ENCODE data around the gene SETD6. TPM values are rescaled to one million over a fixed set of nuclear protein-coding genes. Genes with fewer than 3 reads are reported as not detected.

SETD6 gene
- total and polyA plus RNA-seq, 9 of the 15 experiments (the other 6 are each of a cell fraction or from before 2014, with no cell fraction given) = 9.2 to 40.9 (median 19.8) TPM

DNA sequence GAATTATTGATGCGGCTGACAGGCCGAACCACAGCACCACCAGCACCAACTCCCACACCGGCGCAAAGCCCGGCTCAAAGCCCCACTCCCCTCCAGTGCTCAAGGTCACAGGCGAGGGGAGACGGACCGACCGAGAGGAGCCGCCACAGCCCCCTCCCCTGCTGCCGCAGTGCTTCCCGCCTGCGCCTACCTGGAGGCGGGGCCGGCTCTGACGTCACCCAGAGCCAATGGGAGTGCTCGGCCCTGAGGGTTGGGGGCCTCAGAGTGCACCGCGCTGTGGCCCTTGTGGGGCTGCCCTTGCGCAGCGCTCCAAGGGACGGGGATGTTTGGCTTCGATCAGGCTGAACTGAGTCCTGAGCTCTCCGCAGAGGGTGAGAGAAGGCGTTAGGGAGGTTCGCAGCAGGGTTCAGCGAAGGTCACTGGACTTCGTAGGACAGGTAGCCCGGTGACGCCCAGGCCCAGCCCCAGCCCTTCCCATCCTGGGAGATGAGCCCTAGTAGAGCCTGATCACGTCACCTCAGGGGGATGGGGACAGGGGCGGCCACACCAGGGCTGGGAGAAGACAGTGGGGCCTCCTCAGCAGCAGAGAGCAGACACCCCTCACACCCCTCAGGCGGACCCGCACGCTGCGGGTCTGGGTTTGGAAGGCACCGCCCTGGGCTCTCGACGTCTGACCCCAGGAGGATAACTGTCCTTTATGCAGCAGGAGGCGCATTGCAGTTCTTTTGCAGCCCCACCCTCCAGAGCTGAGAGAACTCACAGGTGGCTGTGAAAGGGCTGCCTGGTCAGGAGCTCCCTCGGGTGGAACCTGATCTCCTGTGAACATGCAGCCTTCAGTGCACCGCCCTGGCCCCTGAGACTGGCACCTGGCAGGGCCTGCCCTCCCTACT is 13.8 kb upstream of the SETD6 start (continued):
- TF ChIP-seq MTF1 (CRISPR knock-in tag; IDR thresholded peaks at IDR 0.05; ENCODE audit: borderline replicate concordance) (no peak), NONO (IDR thresholded peaks at IDR 0.05; ENCODE audit: low read depth in 2 of 2, low read length in 1 of 2) (no peak), NR2C2 (CRISPR knock-in tag; IDR thresholded peaks at IDR 0.05) (no peak), NR2C2 (tag; IDR thresholded peaks at IDR 0.05) (no peak), HDGF (IDR thresholded peaks at IDR 0.05) (no peak)
- TF ChIP-seq, protein P1, sequence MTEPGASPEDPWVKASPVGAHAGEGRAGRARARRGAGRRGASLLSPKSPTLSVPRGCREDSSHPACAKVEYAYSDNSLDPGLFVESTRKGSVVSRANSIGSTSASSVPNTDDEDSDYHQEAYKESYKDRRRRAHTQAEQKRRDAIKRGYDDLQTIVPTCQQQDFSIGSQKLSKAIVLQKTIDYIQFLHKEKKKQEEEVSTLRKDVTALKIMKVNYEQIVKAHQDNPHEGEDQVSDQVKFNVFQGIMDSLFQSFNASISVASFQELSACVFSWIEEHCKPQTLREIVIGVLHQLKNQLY (CRISPR knock-in tag; conservative IDR thresholded peaks at IDR 0.05) = no peak

- POLR2A ChIA-PET = interaction anchor here (1.0 kb wide), 1 partner anchor 9 kb away, joined by 3 read pairs; no protein-coding TSS in a partner anchor
- TF ChIP-seq LCOR (CRISPR knock-in tag; IDR thresholded peaks at IDR 0.05) = no peak
- peak; percentile 65 for TF ChIP-seq ZKSCAN1 (IDR thresholded peaks at IDR 0.05; ENCODE audit: low read depth, low read length)
Measured at GRCh38 chr16:58502217-58502921, 12.9 kb upstream of the SETD6 start.

More at GRCh38 chr16:58502217-58502921, 12.9 kb upstream of the SETD6 start:
- no peak overlapping the region for H2AFZ ChIP-seq (ENCODE audit: low read depth, low read length)
- H4K20me1 ChIP-seq (replicated peaks; ENCODE audit: control insufficient read depth, insufficient read depth, low read length) = peaks cover 5% of the 10 kb centered on the region; the same call in 1 of the 2 replicates
- CTCF ChIA-PET (ENCODE audit: low intra/inter-chr PET ratio) = no interaction called here
- no peak overlapping the region for H3K9ac ChIP-seq (ENCODE audit: insufficient read depth in 1 of 2, low read depth in 2 of 2, low read length in 2 of 2)
- no peaks in the 10 kb centered on the region for H3K27me3 ChIP-seq (ENCODE audit: control insufficient read depth in 2 of 2, insufficient read depth in 2 of 2, low read length in 2 of 2)
- in situ Hi-C loops (cut with MboI) = loop anchor here (5.0 kb wide), 1 partner anchor 250 kb away; no protein-coding TSS in a partner anchor
- H3K4me3 ChIP-seq = no peak overlapping the region
- FAIRE-seq = no peak
- intact Hi-C loops (cut with micrococcal nuclease) = no loop called here
- H3K4me1 ChIP-seq (replicated peaks in 1 of 2; ENCODE audit: control insufficient read depth in 2 of 2, insufficient read depth in 2 of 2, low read length in 2 of 2) = peaks cover 0 to 41% of the 10 kb centered on the region in 2 experiments; a peak in 3 of 5 replicates
- BruUV-seq (replicated peaks) = no TSS peak
- no peak overlapping the region for H3K27ac ChIP-seq (ENCODE audit: extremely low read depth, low read depth, low read length)
- H3K9me3 ChIP-seq (replicated peaks; ENCODE audit: control insufficient read depth, insufficient read depth, low read depth, low read length) = no peaks in the 10 kb centered on the region
- no peak overlapping the region for H3K4me2 ChIP-seq (ENCODE audit: insufficient read depth, low read length)
- no peaks in the 10 kb centered on the region for H3K9me1 ChIP-seq (ENCODE audit: control insufficient read depth, insufficient read depth, low read length)
- ATAC-seq = no peak
- H3K79me2 ChIP-seq (ENCODE audit: control insufficient read depth, insufficient read depth, low read length) = no peaks in the 10 kb centered on the region
- 27% methylated on average over 8 of the region's 8 CpGs for WGBS (ENCODE audit: insufficient coverage, low coverage, missing lambda C conversion rate)
- DNase-seq (ENCODE audit: extremely low read depth in 1 of 4, low spot score in 3 of 4) = no peak
- H3K36me3 ChIP-seq (ENCODE audit: control insufficient read depth, insufficient read depth, low read length) = no peaks in the 10 kb centered on the region
